GM21576 (cell line): Measurements from ENCODE around the gene PARD3B.

Experiments
- ATAC-seq: cut with Tn5 transposase; IDR thresholded peaks from one replicate; pipeline ENCODE4 v1.9.1; 2021; ENCODE audit warnings: mild to moderate bottlenecking, moderate library complexity; ENCODE audit not compliant: unreplicated experiment

PARD3B gene

GRCh38 chr2:205169012-205169411, 623.7 kb downstream of the PARD3B start:
- ATAC-seq, result no peak

- ATAC-seq, result no peak
Measured at GRCh38 chr2:205169464-205169863, 624.2 kb downstream of the PARD3B start.

GRCh38 chr2:205170399-205170798, 625.1 kb downstream of the PARD3B start:
- ATAC-seq, result no peak

GRCh38 chr2:205171261-205171940, 626.1 kb downstream of the PARD3B start:
- ATAC-seq, result no peak

- ATAC-seq, result no peak
Measured at GRCh38 chr2:205175831-205176230, 630.6 kb downstream of the PARD3B start.

- ATAC-seq, result no peak
Measured at GRCh38 chr2:205176546-205176945, 631.3 kb downstream of the PARD3B start.

- ATAC-seq, result no peak
Measured at GRCh38 chr2:205177546-205177945, 632.3 kb downstream of the PARD3B start.

- no peak for ATAC-seq
Measured at GRCh38 chr2:205180730-205181129, 635.5 kb downstream of the PARD3B start.

- no peak for ATAC-seq
Measured at GRCh38 chr2:205187731-205188130, 642.5 kb downstream of the PARD3B start.

- no peak for ATAC-seq
Measured at GRCh38 chr2:205188239-205189138, 643.2 kb downstream of the PARD3B start.

GRCh38 chr2:205189301-205189700, 644.0 kb downstream of the PARD3B start:
- no peak for ATAC-seq

- ATAC-seq, result no peak
Measured at GRCh38 chr2:205190528-205190927, 645.3 kb downstream of the PARD3B start.

GRCh38 chr2:205193125-205193835, 648.0 kb downstream of the PARD3B start:
- ATAC-seq, result no peak

GRCh38 chr2:205193836-205194228, 648.6 kb downstream of the PARD3B start:
- ATAC-seq, result no peak

GRCh38 chr2:205197468-205198139, 652.3 kb downstream of the PARD3B start:
- ATAC-seq, result no peak

GRCh38 chr2:205198140-205198525, 652.9 kb downstream of the PARD3B start:
- no peak for ATAC-seq

- no peak for ATAC-seq
Measured at GRCh38 chr2:205199165-205199850, 654.0 kb downstream of the PARD3B start.

GRCh38 chr2:205210494-205210893, 665.2 kb downstream of the PARD3B start:
- no peak for ATAC-seq

GRCh38 chr2:205212357-205212756, 667.1 kb downstream of the PARD3B start:
- no peak for ATAC-seq

GRCh38 chr2:205216092-205216491, 670.8 kb downstream of the PARD3B start:
- ATAC-seq, result no peak
